GM12864 (cell line): ENCODE data around the gene MRPL4.

Experiments
- DNase-seq: peaks from one replicate; pipeline ENCODE4 v3.0.0-alpha.2; 2011; ENCODE audit warnings: low read depth
- H3K4me3 ChIP-seq: 2 replicates; pipeline ENCODE4 v1.5.1; 2011; ENCODE audit warnings: mild to moderate bottlenecking, low read depth, low read length, control low read depth
- TF ChIP-seq, protein P1 (sequence below): IDR thresholded peaks from 2 replicates; pipeline ENCODE4 v1.5.1; 2011; ENCODE audit warnings: low read depth, mild to moderate bottlenecking, moderate library complexity, low read length, control low read depth, inconsistent platforms; ENCODE audit errors: missing control alignments

MRPL4 gene

GRCh38 chr19:10211691-10212090 lies 40.3 kb upstream of the MRPL4 start:
- TF ChIP-seq, protein P1, sequence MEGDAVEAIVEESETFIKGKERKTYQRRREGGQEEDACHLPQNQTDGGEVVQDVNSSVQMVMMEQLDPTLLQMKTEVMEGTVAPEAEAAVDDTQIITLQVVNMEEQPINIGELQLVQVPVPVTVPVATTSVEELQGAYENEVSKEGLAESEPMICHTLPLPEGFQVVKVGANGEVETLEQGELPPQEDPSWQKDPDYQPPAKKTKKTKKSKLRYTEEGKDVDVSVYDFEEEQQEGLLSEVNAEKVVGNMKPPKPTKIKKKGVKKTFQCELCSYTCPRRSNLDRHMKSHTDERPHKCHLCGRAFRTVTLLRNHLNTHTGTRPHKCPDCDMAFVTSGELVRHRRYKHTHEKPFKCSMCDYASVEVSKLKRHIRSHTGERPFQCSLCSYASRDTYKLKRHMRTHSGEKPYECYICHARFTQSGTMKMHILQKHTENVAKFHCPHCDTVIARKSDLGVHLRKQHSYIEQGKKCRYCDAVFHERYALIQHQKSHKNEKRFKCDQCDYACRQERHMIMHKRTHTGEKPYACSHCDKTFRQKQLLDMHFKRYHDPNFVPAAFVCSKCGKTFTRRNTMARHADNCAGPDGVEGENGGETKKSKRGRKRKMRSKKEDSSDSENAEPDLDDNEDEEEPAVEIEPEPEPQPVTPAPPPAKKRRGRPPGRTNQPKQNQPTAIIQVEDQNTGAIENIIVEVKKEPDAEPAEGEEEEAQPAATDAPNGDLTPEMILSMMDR = no peak
- no peak overlapping the region for H3K4me3 ChIP-seq
- DNase-seq = no peak

DNA sequence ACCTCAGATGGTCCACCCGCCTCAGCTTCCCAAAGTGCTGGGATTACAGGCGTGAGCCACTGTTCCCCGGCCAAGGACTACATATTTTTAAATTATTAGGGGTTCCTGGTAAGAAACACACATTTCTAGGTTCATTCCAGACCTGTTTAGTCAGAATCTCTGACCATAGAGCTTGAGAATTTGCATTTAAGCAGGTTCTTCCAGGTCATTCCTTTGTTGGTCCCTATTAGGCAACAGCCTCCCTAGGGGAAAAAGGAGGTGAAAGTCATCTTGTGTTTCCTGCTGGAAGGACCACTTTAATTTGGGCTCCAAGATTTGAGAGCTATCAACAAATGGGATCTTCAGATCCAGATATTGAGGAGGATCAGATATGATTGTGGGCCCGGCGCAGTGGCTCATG lies 37.2 kb upstream of the MRPL4 start:
- no peak for DNase-seq
- TF ChIP-seq, protein P1 = no peak
- H3K4me3 ChIP-seq = no peak overlapping the region

GRCh38 chr19:10217085-10217484 lies 34.9 kb upstream of the MRPL4 start:
- TF ChIP-seq, protein P1 = no peak
- no peak overlapping the region for H3K4me3 ChIP-seq
- DNase-seq = no peak

DNA sequence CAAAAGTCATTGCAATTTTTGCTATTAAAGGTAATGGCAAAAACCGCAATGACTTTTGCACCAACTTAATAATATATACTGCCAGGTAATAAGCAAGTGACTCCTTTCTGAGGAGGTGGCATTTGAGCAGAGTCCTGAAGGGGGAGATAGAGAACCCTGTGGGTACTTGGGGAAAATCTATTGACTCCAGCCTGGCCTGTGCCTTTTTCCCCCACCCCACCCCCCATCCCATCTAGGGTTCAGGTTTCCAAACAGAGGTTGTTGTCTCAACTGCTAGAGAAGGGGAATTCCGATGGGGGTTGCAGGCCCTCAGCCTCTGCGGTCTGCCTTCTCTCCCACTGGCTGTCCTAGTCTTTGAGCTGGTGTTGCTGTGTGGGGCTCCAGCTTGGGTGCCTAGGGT lies 32.3 kb upstream of the MRPL4 start:
- no peak overlapping the region for H3K4me3 ChIP-seq
- DNase-seq = peak; percentile 85
- TF ChIP-seq, protein P1 = peak; percentile 76

DNA sequence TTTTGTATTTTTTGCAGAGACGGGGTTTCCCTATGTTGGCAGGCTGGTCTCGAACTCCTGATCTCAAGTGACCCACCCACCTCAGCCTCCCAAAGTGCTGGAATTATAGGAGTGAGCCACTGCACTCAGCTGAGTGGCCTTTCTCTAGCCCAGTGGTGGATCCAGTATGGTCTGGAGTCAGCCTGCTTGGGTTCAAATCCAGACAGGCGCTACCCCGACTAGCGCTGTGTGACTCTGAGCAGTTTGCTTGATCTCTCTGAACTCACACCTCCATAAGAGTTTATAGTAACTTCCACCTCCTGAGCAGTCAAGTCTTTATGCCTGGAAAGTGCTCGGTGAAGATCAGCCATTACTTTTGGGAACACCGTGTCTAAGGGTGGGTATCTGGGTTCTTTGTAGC lies 31.3 kb upstream of the MRPL4 start:
- DNase-seq = no peak
- TF ChIP-seq, protein P1 = no peak
- no peak overlapping the region for H3K4me3 ChIP-seq

DNA sequence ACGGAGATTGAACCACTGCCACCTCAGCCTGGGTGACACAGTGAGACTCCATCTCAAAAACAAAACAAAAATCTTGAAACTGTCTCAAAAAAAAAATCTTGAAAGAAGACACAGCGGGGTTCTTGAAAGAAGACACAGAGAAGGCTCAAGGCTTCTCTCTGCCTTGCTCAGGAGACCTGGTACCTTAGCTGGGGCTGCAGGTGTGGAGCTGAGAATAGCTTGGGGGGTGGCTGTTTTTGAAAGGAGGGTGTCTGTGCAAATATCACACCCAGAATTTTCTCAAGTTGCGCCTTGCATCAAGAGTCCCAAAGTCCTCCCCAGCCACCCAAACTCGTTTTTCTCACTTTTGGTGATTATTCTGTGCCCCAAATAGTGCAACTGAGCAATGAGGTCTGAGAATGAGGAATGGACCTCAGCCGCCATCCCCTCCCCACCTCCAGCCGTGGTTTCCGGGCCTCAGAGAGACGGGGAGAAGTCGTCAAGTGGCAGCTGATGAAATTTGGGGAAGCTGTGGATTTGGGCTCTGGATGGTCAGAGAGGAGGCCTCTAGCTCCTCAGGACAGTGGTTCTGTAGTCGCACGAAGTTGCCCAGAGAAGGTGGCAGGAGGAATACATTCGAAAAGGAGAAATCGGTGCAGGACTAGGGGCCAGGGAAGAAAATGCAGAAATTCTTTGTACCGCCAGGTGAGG lies 29.7 kb upstream of the MRPL4 start:
- no peak overlapping the region for H3K4me3 ChIP-seq
- TF ChIP-seq, protein P1 = no peak
- DNase-seq = no peak
